Peyer's patch (tissue), 4 donors: ENCODE measurements around the gene TARS2.

Experiments
- CTCF ChIP-seq, 6 experiments: fragments of 450-650 bp in 4 of 6; fragments of 200-600 bp in 2 of 6; sonication (generic) in 1 of 6; IDR thresholded peaks; one replicate each; pipeline ENCODE4 v1.5.1; 2017 to 2019; ENCODE audit warnings: antibody characterized with exemption in 6 of 6, mild to moderate bottlenecking in 3 of 6, moderate library complexity in 1 of 6
- POLR2A ChIP-seq, 2 donors: fragments of 450-650 bp; IDR thresholded peaks; one replicate each; pipeline ENCODE4 v1.5.1; 2017; ENCODE audit warnings: antibody characterized with exemption in 2 of 2, mild to moderate bottlenecking in 2 of 2, moderate library complexity in 2 of 2

- peak; percentile 17 to 75 (median 66) for TF ChIP-seq CTCF (IDR thresholded peaks at IDR 0.05)
- TF ChIP-seq POLR2A (IDR thresholded peaks at IDR 0.05) = peak; percentile 41 to 65
Measured at GRCh38 chr1:150486966-150487762, at the start of gene TARS2.
